Chondrocyte (in vitro differentiated cells): ENCODE measurements around the gene PHOSPHO2. TPM values are rescaled to one million over a fixed set of nuclear protein-coding genes. Genes with fewer than 3 reads are reported as not detected.

ENCODE experiments used
- DNase-seq: peaks from one replicate; pipeline ENCODE4 v3.0.0; 2021; ENCODE audit warnings: mixed read lengths, low spot score
- H3K27ac Mint-ChIP-seq: one replicate; pipeline ENCODE4 v1.8.0; 2021; ENCODE audit warnings: mild to moderate bottlenecking, moderate library complexity, mixed read lengths; ENCODE audit not compliant: unreplicated experiment
- H3K27me3 Mint-ChIP-seq: 2 replicates; pipeline ENCODE4 v1.8.0; 2021; ENCODE audit warnings: low read depth, mixed read lengths
- H3K36me3 Mint-ChIP-seq: 2 replicates; pipeline ENCODE4 v1.8.0; 2021; ENCODE audit warnings: low read depth, mixed read lengths
- H3K4me1 Mint-ChIP-seq: 2 replicates; pipeline ENCODE4 v1.8.0; 2021; ENCODE audit warnings: low read depth, mild to moderate bottlenecking, mixed read lengths
- H3K4me3 Mint-ChIP-seq: one replicate; pipeline ENCODE4 v1.8.0; 2021; ENCODE audit warnings: mild to moderate bottlenecking, moderate library complexity, mixed read lengths; ENCODE audit not compliant: unreplicated experiment
- H3K9me3 Mint-ChIP-seq: 2 replicates; pipeline ENCODE4 v1.8.0; 2021; ENCODE audit warnings: low read depth, mixed read lengths
- CTCF ChIP-seq: fragments of 200-600 bp; sonication (generic); IDR thresholded peaks from 2 replicates; pipeline ENCODE4 v1.5.0; 2021; ENCODE audit warnings: antibody characterized with exemption, mild to moderate bottlenecking, moderate library complexity
- total RNA-seq: library from RNA; stranded (reverse); gene quantifications from 3 replicates; pipeline ENCODE4 v1.2.1, GENCODE V29; 2021

The PHOSPHO2 gene
- total RNA-seq, 1 donor from 2014 or later, result 3.3 TPM

GRCh38 chr2:169734169-169734847 is 40.0 kb downstream of the PHOSPHO2 start:
- no peaks in the 10 kb centered on the region for H3K27me3 Mint-ChIP-seq
- peaks cover 2% of the 10 kb centered on the region for H3K36me3 Mint-ChIP-seq
- no peaks in the 10 kb centered on the region for H3K9me3 Mint-ChIP-seq
- H3K4me3 Mint-ChIP-seq, result peak overlapping the region; percentile 85
- no peak for DNase-seq
- no peak for TF ChIP-seq CTCF
- no peak overlapping the region for H3K27ac Mint-ChIP-seq
- peaks cover 37% of the 10 kb centered on the region for H3K4me1 Mint-ChIP-seq

GRCh38 chr2:169735623-169736022 is 41.4 kb downstream of the PHOSPHO2 start:
- H3K4me1 Mint-ChIP-seq, result peaks cover 40% of the 10 kb centered on the region
- H3K36me3 Mint-ChIP-seq, result peaks cover 2% of the 10 kb centered on the region
- no peak for DNase-seq
- no peak overlapping the region for H3K4me3 Mint-ChIP-seq
- TF ChIP-seq CTCF, result no peak
- H3K27me3 Mint-ChIP-seq, result no peaks in the 10 kb centered on the region
- H3K9me3 Mint-ChIP-seq, result no peaks in the 10 kb centered on the region
- no peak overlapping the region for H3K27ac Mint-ChIP-seq

GRCh38 chr2:169736902-169737301 is 42.6 kb downstream of the PHOSPHO2 start:
- H3K4me3 Mint-ChIP-seq, result peak overlapping the region; percentile 62

GRCh38 chr2:169738566-169739229 is 44.4 kb downstream of the PHOSPHO2 start:
- Mint-ChIP-seq H3K4me3 (peak overlapping the region; percentile 14), H3K27me3 (no peaks in the 10 kb centered on the region), H3K4me1 (peaks cover 36% of the 10 kb centered on the region), H3K9me3 (no peaks in the 10 kb centered on the region), H3K36me3 (peaks cover 6% of the 10 kb centered on the region), H3K27ac (peak overlapping the region; percentile 46)
- no peak for DNase-seq
- no peak for TF ChIP-seq CTCF

More at GRCh38 chr2:169736902-169737301, 42.6 kb downstream of the PHOSPHO2 start:
- Mint-ChIP-seq H3K27me3 (no peaks in the 10 kb centered on the region), H3K9me3 (no peaks in the 10 kb centered on the region), H3K4me1 (peaks cover 40% of the 10 kb centered on the region), H3K27ac (peak overlapping the region; percentile 83), H3K36me3 (peaks cover 3% of the 10 kb centered on the region)
- no peak for DNase-seq
- no peak for TF ChIP-seq CTCF

- no peaks in the 10 kb centered on the region for H3K27me3 Mint-ChIP-seq
- peak overlapping the region; percentile 14 for H3K4me3 Mint-ChIP-seq
- H3K27ac Mint-ChIP-seq, result peak overlapping the region; percentile 46
- peaks cover 36% of the 10 kb centered on the region for H3K4me1 Mint-ChIP-seq
- peaks cover 11% of the 10 kb centered on the region for H3K36me3 Mint-ChIP-seq
- no peak for DNase-seq
- TF ChIP-seq CTCF, result no peak
- H3K9me3 Mint-ChIP-seq, result no peaks in the 10 kb centered on the region
Observed at GRCh38 chr2:169739351-169739750, 45.1 kb downstream of the PHOSPHO2 start.
